ENCODE data around the gene GPR84. TPM values are rescaled to one million over a fixed set of nuclear protein-coding genes. Genes with fewer than 3 reads are reported as not detected.
"Not testable (repeated sequence)": the region's sequence is repeated elsewhere in the genome, so short reads cannot be mapped to it uniquely, and the experiment has no call there.

The GPR84 gene
- total RNA-seq, 2 donors from 2014 or later, result 23.5 to 91.5 TPM

DNA sequence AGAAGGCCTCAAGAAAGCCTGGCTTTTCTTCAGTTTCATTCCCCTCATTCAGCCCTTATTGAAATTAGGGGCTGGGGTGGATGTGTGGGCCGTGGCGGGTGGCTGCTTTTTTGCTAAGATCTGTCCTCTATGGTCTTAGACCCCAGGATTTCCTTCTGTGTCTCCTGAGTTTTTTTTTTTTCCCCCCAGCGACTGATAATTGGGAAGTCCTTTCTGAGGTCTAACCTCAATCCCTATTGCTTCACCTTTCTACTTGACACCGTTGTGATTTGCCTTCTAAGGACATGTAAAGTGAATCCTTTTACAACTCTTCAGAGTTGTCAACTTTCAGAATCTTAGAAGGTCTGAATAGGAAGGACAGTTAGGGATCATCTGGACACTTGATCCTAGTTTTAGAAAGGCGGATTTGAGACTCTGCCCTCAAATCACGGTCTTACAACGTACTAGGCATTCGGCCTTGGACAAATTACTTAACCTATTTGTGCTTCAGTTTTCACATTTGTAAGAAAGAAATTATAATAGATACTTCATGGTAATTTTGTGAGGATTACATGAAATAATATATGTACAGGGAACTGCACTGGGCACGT, 4.4 kb downstream of the GPR84 start:
- no peak overlapping the region for H3K27ac Mint-ChIP-seq
- H3K4me1 Mint-ChIP-seq (ENCODE audit: low read depth in 2 of 2), result peaks cover 32 to 41% of the 10 kb centered on the region in 2 donors
- no peaks in the 10 kb centered on the region for H3K27me3 Mint-ChIP-seq

DNA sequence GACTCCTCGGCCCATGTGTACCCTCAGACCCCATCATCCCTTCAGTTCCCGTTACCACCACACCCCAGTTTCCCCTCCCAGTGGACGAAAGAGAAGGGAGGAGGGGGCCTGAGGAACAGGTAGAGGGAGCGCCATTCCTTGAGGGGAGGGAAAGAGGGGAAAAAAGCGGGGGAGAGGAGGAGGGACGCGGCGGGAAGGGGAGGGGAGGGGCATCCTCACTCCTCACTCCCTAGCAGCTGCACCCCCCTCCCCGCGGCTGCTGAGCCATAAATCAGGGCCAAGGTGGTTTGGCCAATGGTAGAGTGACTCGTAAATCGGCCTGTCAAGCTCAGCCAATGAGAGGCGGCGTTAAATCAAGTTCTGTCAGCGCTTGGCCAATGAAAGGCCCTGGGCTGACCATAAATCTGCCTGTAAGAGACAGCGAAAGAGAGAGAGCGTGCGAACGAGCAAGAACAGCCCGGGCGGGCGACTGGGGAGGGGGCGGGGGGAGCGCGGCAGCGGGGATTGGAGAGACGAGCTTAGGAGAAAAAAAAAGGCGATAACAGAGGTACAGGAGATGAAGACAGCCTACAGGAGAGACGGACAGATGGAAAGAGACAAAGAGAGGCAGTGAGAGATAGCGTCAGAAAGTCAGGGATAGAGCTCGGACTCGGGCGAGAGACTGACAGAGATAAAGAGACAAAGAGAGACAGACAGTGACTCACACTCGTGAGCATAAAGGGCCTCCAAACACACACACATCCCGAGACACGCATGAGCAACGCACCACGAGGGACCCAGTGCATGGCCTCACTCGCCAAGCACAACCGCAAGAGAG, 5.1 kb downstream of the GPR84 start:
- H3K4me1 Mint-ChIP-seq (ENCODE audit: low read depth in 2 of 2), result peaks cover 24 to 37% of the 10 kb centered on the region in 2 donors
- peaks cover 4% of the 10 kb centered on the region for H3K36me3 Mint-ChIP-seq
- DNase-seq (ENCODE audit: low spot score), result peak; percentile 95
- ATAC-seq, result peak; percentile 97
- no peaks in the 10 kb centered on the region for H3K27me3 Mint-ChIP-seq
- no peaks in the 10 kb centered on the region for H3K9me3 Mint-ChIP-seq
- H3K4me3 Mint-ChIP-seq, result no peak overlapping the region
- H3K27ac Mint-ChIP-seq, result no peak overlapping the region

More for the DNA sequence above, 4.4 kb downstream of the GPR84 start:
- Mint-ChIP-seq H3K9me3 (no peaks in the 10 kb centered on the region), H3K4me3 (no peak overlapping the region), H3K36me3 (peaks cover 6% of the 10 kb centered on the region)
- ATAC-seq (no peak), DNase-seq (ENCODE audit: low spot score) (no peak)

DNA sequence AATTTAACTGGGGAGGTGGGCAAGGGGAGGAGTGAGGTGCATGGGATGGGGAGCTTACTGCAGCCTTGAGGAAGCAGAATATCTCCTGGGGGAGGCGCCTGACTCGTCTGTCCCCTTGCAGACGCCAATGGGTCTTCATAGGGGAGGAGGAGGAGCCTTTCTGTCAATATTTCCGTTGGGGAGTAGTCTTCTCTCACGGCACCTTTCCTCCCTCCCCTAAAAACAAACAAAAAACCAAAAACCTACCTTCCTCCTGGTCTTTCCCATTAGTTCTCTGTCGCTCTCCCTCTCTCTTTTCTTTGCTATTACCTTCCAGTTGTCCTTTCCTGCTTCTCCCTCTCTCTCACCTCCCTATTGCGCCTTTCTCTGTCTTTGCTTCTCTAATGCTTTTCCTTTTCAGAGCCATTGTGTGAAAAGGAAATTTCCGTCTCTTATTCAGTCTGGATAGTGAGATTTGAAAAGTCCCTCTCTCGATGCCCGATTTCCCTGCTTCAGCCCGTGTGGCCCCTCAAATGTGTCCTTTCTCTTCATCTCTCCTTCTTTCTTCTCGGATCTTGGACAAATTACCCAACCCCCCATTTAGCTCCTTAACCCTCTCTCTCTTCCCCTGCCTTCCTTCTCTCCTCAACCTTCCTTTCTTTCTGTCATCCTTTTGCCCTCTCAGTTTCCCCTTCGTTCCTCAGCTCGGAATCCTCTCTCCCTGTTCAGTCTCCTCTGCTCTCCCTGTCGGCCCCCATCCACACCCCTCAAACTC, 5.9 kb downstream of the GPR84 start:
- Mint-ChIP-seq H3K36me3 (no peaks in the 10 kb centered on the region), H3K9me3 (no peaks in the 10 kb centered on the region), H3K4me1 (ENCODE audit: low read depth in 2 of 2) (peaks cover 17 to 30% of the 10 kb centered on the region in 2 donors), H3K4me3 (no peak overlapping the region), H3K27ac (no peak overlapping the region), H3K27me3 (no peaks in the 10 kb centered on the region)
- DNase-seq (ENCODE audit: low spot score) (no peak), ATAC-seq (no peak)

DNA sequence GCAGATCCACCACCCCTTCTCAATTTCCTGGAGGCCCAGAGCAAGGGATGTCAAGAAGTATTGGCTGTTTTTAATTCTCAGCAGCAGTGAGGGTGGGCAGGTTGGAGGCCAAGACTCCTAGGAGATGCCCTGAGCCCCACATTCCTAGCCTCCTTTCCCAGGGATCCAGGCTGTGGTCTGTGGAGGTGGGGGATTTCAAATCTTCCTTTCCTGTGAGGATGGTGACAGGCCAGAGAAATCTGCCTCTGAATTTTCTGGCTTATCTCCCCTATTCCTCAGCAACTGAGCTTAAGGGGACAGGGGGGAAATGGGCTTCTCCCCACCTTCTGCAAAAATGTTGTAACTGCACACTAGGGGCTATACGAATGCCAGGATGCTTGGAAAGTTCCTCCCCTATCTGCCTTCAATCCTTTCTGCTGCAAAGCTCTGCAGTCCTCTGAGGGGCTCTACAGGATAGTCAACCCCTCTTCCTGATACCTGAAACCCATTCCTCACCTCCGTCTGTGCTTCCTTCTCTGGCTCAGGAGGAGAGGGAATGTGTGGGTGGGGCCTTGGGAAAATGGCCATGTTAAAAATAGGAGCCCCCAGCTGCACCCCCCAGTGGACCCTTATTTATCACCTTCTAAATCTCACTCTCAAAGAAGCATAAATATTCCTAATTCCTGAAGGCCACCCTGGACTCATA, 6.6 kb downstream of the GPR84 start:
- Mint-ChIP-seq H3K4me1 (ENCODE audit: low read depth in 2 of 2) (peaks cover 9 to 25% of the 10 kb centered on the region in 2 donors), H3K27ac (no peak overlapping the region)
- no peak for ATAC-seq

DNA sequence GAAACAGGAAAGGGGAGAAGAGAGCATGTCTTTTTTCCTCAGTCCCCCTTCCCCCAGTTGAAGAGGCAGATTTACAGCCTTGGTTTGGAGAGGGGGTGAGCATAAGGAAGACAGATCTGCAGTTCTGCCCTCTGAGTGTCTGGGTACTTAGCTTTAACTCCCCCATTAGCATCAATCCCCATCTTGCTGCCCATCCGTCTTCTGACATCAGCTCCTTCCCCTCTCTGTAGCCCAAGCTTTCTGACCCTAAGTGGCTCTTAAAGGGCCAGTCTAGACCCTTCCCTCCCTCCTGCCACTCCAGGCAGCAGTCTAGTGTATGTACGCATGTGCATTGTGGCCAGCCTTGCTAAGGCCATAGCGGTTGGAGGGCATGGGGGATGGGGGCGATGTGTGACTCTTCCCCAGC, 7.3 kb downstream of the GPR84 start:
- DNase-seq (ENCODE audit: low spot score) (peak; percentile 20), ATAC-seq (no peak)
- no peaks in the 10 kb centered on the region for H3K9me3 Mint-ChIP-seq
- no peaks in the 10 kb centered on the region for H3K36me3 Mint-ChIP-seq
- H3K27ac Mint-ChIP-seq, result no peak overlapping the region
- peaks cover 7 to 26% of the 10 kb centered on the region in 2 donors for H3K4me1 Mint-ChIP-seq (ENCODE audit: low read depth in 2 of 2)
- H3K27me3 Mint-ChIP-seq, result no peaks in the 10 kb centered on the region
- H3K4me3 Mint-ChIP-seq, result no peak overlapping the region

More for the DNA sequence above, 6.6 kb downstream of the GPR84 start:
- Mint-ChIP-seq H3K4me3 (no peak overlapping the region), H3K9me3 (no peaks in the 10 kb centered on the region), H3K27me3 (no peaks in the 10 kb centered on the region), H3K36me3 (no peaks in the 10 kb centered on the region)
- DNase-seq (ENCODE audit: low spot score), result no peak

DNA sequence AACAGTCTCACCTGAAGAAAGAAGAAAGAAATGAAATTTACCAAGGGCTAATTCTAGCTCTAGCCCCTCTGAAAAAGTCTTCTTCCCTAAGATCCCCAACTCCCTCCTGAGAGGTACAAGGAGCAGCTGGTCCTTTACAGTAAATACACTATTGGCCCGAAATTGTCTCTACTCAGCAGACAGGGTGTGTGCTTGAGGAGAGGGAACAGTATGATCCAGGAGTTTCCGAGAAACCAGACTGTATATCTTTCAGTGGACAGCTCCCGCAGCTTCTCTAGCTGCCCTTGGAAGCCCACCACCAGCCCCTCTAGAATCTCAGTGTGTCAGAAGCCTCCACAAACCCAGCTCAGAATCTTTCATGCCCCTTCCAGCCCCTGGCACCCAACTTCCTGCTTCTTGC, 8.1 kb downstream of the GPR84 start:
- peak; percentile 10 for DNase-seq (ENCODE audit: low spot score)
- Mint-ChIP-seq H3K27me3 (no peaks in the 10 kb centered on the region), H3K36me3 (no peaks in the 10 kb centered on the region), H3K9me3 (no peaks in the 10 kb centered on the region), H3K27ac (no peak overlapping the region), H3K4me1 (ENCODE audit: low read depth in 2 of 2) (peaks cover 7 to 31% of the 10 kb centered on the region in 2 donors), H3K4me3 (no peak overlapping the region)
- no peak for ATAC-seq

DNA sequence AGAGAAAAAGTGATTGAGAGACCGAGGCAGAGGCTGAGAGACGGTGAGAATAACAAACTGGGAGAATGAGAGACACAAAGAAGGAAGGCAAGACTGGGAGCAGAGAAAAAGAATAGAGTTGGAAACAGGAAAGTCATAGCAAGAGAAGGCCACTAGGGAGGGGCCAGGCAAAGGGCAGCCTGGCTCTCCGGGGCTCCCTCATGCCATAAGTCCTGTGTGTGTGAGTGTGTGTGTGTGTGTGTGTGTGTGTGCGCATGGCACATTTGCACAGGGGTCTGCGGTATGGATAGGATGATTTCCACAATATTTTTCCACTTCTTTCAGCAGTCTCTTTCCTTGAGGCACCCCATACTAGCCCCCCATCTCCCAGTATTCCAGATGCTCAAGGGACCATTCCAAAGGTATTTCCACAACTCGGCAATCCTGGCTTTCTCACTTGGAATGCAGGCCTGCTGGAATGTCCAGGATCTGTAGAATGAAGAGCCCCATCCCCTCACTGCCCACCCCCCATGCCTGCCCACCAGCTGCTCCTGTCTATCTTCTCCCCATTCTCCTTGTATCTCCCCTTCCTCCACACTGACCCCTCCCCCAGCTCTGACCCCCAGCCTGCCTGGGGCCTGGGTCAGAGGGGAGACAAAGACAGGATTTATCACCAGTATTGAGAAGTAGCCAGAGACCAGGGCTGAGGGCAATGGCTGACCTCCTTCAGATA, 9.0 kb downstream of the GPR84 start:
- peak overlapping the region; percentile 1 to 11 for H3K27ac Mint-ChIP-seq
- H3K4me1 Mint-ChIP-seq (ENCODE audit: low read depth in 2 of 2), result peaks cover 0 to 26% of the 10 kb centered on the region in 2 donors
- DNase-seq (ENCODE audit: low spot score) (peak; percentile 51), ATAC-seq (no peak)
- peaks cover 6% of the 10 kb centered on the region for H3K36me3 Mint-ChIP-seq
- no peaks in the 10 kb centered on the region for H3K27me3 Mint-ChIP-seq
- no peaks in the 10 kb centered on the region for H3K9me3 Mint-ChIP-seq
- H3K4me3 Mint-ChIP-seq, result no peak overlapping the region

DNA sequence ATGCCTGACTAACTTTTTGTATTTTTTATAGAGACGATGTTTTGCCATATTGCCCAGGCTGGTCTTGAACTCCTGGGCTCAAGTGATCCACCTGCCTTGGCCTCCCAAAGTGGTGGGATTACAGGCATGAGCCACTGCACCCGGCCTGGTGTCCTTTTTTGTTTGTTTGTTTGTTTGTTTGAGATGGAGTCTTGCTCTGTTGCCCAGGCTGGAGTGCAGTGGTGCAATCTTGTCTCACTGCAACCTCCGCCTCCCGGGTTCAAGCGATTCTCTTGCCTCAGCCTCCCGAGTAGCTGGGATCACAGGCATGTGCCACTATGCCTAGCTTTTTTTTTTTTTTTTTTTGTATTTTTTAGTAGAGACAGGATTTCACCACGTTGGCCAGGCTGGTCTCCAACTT, 10.0 kb downstream of the GPR84 start:
- not testable (repeated sequence) for ATAC-seq; H3K4me3 Mint-ChIP-seq; DNase-seq (ENCODE audit: low spot score); H3K27me3 Mint-ChIP-seq; H3K9me3 Mint-ChIP-seq
- peaks cover 16% of the 10 kb centered on the region for H3K36me3 Mint-ChIP-seq
- H3K4me1 Mint-ChIP-seq (ENCODE audit: low read depth in 2 of 2), result peaks cover 0 to 25% of the 10 kb centered on the region in 2 donors
- H3K27ac Mint-ChIP-seq, result peak overlapping the region in 1 of 2 donors; percentile 11

DNA sequence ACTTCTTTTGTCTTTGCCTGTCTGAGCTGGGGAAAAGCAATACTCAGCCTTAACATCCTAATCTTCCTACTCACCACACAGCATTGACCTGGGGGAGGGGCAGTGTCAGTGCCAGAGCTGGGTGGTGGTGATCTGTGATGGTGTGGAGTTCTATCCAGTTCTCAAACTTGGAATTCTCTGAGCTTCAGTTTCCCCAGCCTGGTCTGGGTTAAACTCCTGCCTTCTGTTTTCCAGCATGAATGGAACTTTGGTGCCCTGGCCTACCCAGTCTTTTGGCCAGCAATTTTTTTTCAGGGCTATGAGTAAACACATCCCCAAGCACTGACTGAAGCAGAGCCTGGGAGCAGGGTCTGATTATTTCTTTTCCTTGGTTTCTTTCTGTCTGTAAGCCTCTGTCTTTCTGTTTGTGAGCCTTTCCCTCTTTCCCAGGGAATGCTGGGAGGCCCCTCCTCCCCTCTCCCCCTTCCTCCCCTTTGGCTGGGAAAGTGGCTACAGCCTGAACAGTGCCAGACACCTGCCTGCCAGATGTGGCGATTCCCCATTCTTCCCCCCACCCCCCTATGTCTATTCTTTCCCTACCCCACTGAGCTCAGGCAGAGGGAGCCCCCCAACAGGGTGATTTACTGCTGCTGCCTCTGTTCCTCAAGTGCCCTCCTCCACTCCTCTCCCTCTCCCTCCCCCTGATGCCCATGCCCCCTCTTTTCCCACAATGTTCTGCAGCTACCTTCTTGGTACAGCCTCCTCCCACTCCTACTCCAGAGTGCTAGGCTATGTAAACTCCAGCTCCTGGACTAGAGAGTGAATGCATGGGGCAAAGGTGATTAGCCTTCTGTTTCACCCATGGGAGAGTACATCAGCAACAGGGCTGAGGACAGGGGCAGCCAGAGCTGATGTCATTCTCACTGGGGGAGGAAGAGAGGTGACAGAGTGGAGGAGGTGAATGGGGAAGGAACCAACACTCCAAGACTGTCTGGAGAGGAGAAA, 11.1 kb downstream of the GPR84 start:
- H3K4me3 Mint-ChIP-seq, result no peak overlapping the region
- peaks cover 0 to 25% of the 10 kb centered on the region in 2 donors for H3K4me1 Mint-ChIP-seq (ENCODE audit: low read depth in 2 of 2)
- no peak for DNase-seq (ENCODE audit: low spot score)
- no peaks in the 10 kb centered on the region for H3K9me3 Mint-ChIP-seq
- peak in 1 of 2 donors; percentile 26 for ATAC-seq
- no peaks in the 10 kb centered on the region for H3K27me3 Mint-ChIP-seq
- H3K27ac Mint-ChIP-seq, result no peak overlapping the region
- peaks cover 20% of the 10 kb centered on the region for H3K36me3 Mint-ChIP-seq

DNA sequence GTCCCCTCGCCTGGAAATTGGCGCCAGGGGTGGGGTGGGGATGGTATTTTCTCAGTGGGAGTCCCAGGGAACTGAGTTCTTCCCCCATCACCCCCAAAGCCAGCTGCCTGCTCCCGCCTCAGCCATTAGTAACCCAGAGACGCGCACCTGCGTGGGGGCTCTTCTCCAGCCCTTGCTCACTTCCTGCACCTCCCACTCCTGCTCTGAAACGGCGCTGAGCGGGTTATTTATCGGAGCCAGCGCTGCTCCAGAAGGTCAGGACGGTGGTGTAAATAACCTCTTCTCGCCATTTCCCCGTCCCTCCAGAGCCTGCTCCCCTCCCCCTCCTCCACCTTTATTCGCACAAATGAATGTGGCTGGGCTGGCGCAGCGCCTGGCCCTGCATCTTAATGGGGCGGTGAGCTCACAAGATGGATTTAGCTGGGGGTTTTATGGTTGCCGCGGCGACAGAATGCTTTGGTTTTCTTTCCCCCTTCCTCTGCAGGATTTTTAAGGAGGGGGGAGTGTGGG, 12.2 kb downstream of the GPR84 start:
- no peak for DNase-seq (ENCODE audit: low spot score)
- ATAC-seq, result no peak

DNA sequence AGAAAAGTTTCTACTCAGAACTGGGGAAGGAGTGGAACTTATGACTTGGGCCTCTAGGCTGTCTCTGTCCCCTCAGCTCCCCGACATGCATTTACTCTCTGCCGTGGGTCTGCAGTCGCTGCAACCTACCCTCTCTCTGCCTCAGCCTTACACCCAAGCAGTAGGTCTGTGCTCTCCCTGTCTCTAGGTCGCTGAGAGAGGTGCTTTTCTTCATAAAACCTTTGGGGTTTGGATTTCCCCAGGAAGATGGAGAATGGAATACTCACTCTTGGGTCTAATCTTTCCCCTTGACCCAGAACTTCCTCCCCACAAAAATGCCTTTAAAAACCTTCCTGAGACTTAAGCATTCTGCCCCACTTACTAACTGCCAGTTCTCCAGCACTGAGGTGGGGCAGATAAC, 12.9 kb downstream of the GPR84 start:
- H3K9me3 Mint-ChIP-seq, result no peaks in the 10 kb centered on the region
- DNase-seq (ENCODE audit: low spot score), result no peak
- no peak overlapping the region for H3K27ac Mint-ChIP-seq
- H3K4me3 Mint-ChIP-seq, result no peak overlapping the region
- peaks cover 28% of the 10 kb centered on the region for H3K36me3 Mint-ChIP-seq
- no peak for ATAC-seq
- peaks cover 0 to 19% of the 10 kb centered on the region in 2 donors for H3K4me1 Mint-ChIP-seq (ENCODE audit: low read depth in 2 of 2)
- H3K27me3 Mint-ChIP-seq, result no peaks in the 10 kb centered on the region

More for the DNA sequence above, 12.2 kb downstream of the GPR84 start:
- Mint-ChIP-seq H3K9me3 (no peaks in the 10 kb centered on the region), H3K27ac (no peak overlapping the region), H3K4me3 (no peak overlapping the region), H3K36me3 (peaks cover 28% of the 10 kb centered on the region), H3K27me3 (no peaks in the 10 kb centered on the region), H3K4me1 (ENCODE audit: low read depth in 2 of 2) (peaks cover 0 to 24% of the 10 kb centered on the region in 2 donors)

DNA sequence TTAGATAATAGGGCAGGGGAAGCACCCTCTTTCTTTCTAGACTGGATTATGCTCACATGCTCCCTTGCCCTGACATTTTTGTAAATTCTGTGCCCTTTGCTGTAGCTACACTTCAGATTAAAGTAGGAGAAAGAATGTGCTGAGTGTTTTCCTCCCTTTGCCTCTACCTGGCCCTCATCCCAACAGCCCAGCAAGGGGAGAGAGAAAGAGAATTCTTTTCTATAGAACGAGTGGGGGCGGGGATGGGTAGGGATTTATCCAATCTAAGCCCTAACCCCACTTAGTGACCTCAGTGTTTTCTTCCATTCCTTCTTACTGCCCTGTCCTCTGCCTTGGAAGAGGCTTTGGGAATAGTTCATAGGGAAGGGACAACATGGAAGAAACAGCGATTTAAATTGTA, 13.5 kb downstream of the GPR84 start:
- Mint-ChIP-seq H3K4me3 (no peak overlapping the region), H3K36me3 (peaks cover 28% of the 10 kb centered on the region), H3K9me3 (no peaks in the 10 kb centered on the region), H3K4me1 (ENCODE audit: low read depth in 2 of 2) (peaks cover 0 to 16% of the 10 kb centered on the region in 2 donors), H3K27me3 (no peaks in the 10 kb centered on the region), H3K27ac (peak overlapping the region in 1 of 2 donors; percentile 75)
- no peak for DNase-seq (ENCODE audit: low spot score)
- no peak for ATAC-seq

Measured in natural killer cell treated with Interleukin-12 subunit alpha and Interleukin-12 subunit beta and Interleukin-15 and Interleukin-18, amount 100 ng/mL, for 72 hours (primary cell).